ENCODE results near the gene SLC17A3. TPM values are rescaled to one million over a fixed set of nuclear protein-coding genes. Genes with fewer than 3 reads are reported as not detected.

SLC17A3 gene
- total RNA-seq, 1 experiment from 2014 or later = not detected

GRCh38 chr6:25888626-25889025 is 14.6 kb upstream of the SLC17A3 start (continued):
- TF ChIP-seq TCF7L2 (IDR thresholded peaks at IDR 0.05; ENCODE audit: borderline replicate concordance, extremely low read depth, insufficient read depth, insufficient read length) (no peak), SIN3A (IDR thresholded peaks at IDR 0.05; ENCODE audit: low read depth) (no peak), EZH2 (IDR thresholded peaks at IDR 0.05) (no peak)

- Histone ChIP-seq H3K4me2 (ENCODE audit: low read length) (no peak overlapping the region), H3K9ac (ENCODE audit: low read length) (no peak overlapping the region), H3K27ac (ENCODE audit: low read depth, low read length) (no peak overlapping the region), H3K79me2 (ENCODE audit: insufficient read depth, low read length) (no peaks in the 10 kb centered on the region), H3K9me3 (ENCODE audit: control insufficient read depth in 1 of 2, insufficient read depth in 1 of 2, low read depth in 1 of 2, low read length in 2 of 2) (no peaks in the 10 kb centered on the region), H2AFZ (ENCODE audit: low read depth, low read length, poor library complexity, severe bottlenecking) (no peak overlapping the region), H3K9me2 (ENCODE audit: insufficient read depth) (no peaks in the 10 kb centered on the region), H3K36me3 (ENCODE audit: control insufficient read depth in 1 of 2, insufficient read depth in 2 of 2, low read length in 2 of 2) (no peaks in the 10 kb centered on the region), H4K20me1 (ENCODE audit: insufficient read depth) (no peaks in the 10 kb centered on the region), H3K27me3 (ENCODE audit: insufficient read depth, low read length) (no peaks in the 10 kb centered on the region), H3K4me3 (replicated peaks in 1 of 2; ENCODE audit: low read depth in 1 of 2, low read length in 2 of 2) (no peak overlapping the region), H3K4me1 (ENCODE audit: control insufficient read depth in 1 of 2, insufficient read depth in 2 of 2, low read length in 2 of 2) (no peaks in the 10 kb centered on the region)
- ChIA-PET POLR2A (no interaction called here), RAD21 (ENCODE audit: low non-redundant PET in 1 of 2, low total read pairs in 2 of 2, uncharacterized antibody in 2 of 2, unreplicated experiment in 2 of 2) (no interaction called here), CTCF (no interaction called here)
- DNase-seq (ENCODE audit: low read depth, low spot score) (no peak), ATAC-seq (no peak)
- intact Hi-C loops (cut with micrococcal nuclease) = no loop called here
- no TSS peak for BruUV-seq (replicated peaks)
- TF ChIP-seq JUND (IDR thresholded peaks at IDR 0.05) = no peak
- TF ChIP-seq EZH2phosphoT487 (IDR thresholded peaks at IDR 0.05; ENCODE audit: borderline replicate concordance) = no peak
- TF ChIP-seq POLR2AphosphoS5 (IDR thresholded peaks at IDR 0.05; ENCODE audit: low read depth, low read length) = no peak
- TF ChIP-seq YY1 (IDR thresholded peaks at IDR 0.05; ENCODE audit: extremely low read depth, insufficient replicate concordance, low read depth, low read length) = no peak
- no peak for TF ChIP-seq CEBPB (IDR thresholded peaks at IDR 0.05; ENCODE audit: low read depth)
- TF ChIP-seq CTCF (IDR thresholded peaks at IDR 0.05 in 2 of 3, conservative IDR thresholded peaks at IDR 0.05 in 1 of 3; ENCODE audit: borderline replicate concordance in 1 of 3, insufficient read depth in 1 of 3, low read depth in 2 of 3, low read length in 2 of 3) = no peak
- TF ChIP-seq REST (IDR thresholded peaks at IDR 0.05; ENCODE audit: low read depth) = no peak
- TF ChIP-seq ATF3 (IDR thresholded peaks at IDR 0.05) = no peak
- TF ChIP-seq FOSL1 (IDR thresholded peaks at IDR 0.05; ENCODE audit: low read depth) = no peak
- TF ChIP-seq, protein P1, sequence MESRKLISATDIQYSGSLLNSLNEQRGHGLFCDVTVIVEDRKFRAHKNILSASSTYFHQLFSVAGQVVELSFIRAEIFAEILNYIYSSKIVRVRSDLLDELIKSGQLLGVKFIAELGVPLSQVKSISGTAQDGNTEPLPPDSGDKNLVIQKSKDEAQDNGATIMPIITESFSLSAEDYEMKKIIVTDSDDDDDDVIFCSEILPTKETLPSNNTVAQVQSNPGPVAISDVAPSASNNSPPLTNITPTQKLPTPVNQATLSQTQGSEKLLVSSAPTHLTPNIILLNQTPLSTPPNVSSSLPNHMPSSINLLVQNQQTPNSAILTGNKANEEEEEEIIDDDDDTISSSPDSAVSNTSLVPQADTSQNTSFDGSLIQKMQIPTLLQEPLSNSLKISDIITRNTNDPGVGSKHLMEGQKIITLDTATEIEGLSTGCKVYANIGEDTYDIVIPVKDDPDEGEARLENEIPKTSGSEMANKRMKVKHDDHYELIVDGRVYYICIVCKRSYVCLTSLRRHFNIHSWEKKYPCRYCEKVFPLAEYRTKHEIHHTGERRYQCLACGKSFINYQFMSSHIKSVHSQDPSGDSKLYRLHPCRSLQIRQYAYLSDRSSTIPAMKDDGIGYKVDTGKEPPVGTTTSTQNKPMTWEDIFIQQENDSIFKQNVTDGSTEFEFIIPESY (IDR thresholded peaks at IDR 0.05; ENCODE audit: extremely low read depth, insufficient replicate concordance, low read length) = no peak
- no peak for TF ChIP-seq ZFX (IDR thresholded peaks at IDR 0.05)
- TF ChIP-seq SP1 (IDR thresholded peaks at IDR 0.05; ENCODE audit: low read depth) = no peak
Measured at GRCh38 chr6:25886066-25886465, 12.0 kb upstream of the SLC17A3 start.
